Upper lobe of right lung (tissue), 1 donor: ENCODE data around the gene INPP4B. TPM values are rescaled to one million over a fixed set of nuclear protein-coding genes. Genes with fewer than 3 reads are reported as not detected.

Source experiments
- ATAC-seq: fragments of 200-7000 bp; cut with Tn5 transposase; one replicate; pipeline ENCODE4 v1.9.1; 2020; ENCODE audit warnings: mild to moderate bottlenecking, moderate library complexity
- DNase-seq: peaks from one replicate; pipeline ENCODE4 v3.0.0-alpha.2; 2020
- H3K27ac ChIP-seq: fragments of 200-600 bp; one replicate; pipeline ENCODE4 v1.8.0; 2022
- H3K27me3 ChIP-seq: fragments of 200-600 bp; one replicate; pipeline ENCODE4 v1.8.0; 2022; ENCODE audit warnings: mild to moderate bottlenecking
- H3K36me3 ChIP-seq: fragments of 200-600 bp; one replicate; pipeline ENCODE4 v1.8.0; 2022
- H3K4me1 ChIP-seq: fragments of 200-600 bp; one replicate; pipeline ENCODE4 v1.8.0; 2022
- H3K4me3 ChIP-seq: fragments of 200-600 bp; one replicate; pipeline ENCODE4 v1.8.0; 2022; ENCODE audit warnings: mild to moderate bottlenecking
- H3K9me3 ChIP-seq: fragments of 200-600 bp; one replicate; pipeline ENCODE4 v1.8.0; 2022
- intact Hi-C: fragments of 100-400 bp; cut with DNase I; formaldehyde crosslinking; loops from one replicate; pipeline ENCODE4 v1.11.0; 2022
- total RNA-seq: library from RNA; stranded (reverse); fragmentation: NEBNext Ultra II Directional; extraction: Animal tissue kit (Norgen Biotek cat#: 25700); gene quantifications from one replicate; pipeline ENCODE4 v1.2.1, GENCODE V29; 2021
- TF ChIP-seq, protein P1 (sequence below): fragments of 200-600 bp; IDR thresholded peaks from one replicate; pipeline ENCODE4 v1.8.0; 2022; ENCODE audit warnings: antibody characterized with exemption
- donor health status: DM: no; HTN: yes; CAD: no; lungs with severe emphysema.

The INPP4B gene
- total RNA-seq, 1 donor from 2014 or later = 20.7 TPM

DNA sequence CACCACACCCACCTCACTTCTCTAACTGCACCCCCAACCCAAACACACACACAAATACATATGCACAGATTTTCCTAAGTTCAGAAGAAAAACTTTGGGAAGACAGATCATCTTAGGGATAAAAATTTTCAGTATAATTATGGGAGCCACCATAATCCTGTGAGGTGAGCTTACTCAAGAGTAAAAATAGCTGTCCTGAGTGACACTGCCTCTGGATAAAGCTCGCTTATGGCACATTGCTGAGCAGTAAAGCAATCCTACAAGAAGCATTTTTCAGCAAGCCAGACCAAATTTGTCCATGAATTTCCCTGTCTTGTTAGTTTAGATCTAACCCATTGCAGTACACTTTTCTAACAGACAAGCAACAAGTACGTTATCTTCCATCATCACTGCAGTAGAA, 83.8 kb downstream of the INPP4B start:
- no peak for ATAC-seq
- TF ChIP-seq, protein P1, sequence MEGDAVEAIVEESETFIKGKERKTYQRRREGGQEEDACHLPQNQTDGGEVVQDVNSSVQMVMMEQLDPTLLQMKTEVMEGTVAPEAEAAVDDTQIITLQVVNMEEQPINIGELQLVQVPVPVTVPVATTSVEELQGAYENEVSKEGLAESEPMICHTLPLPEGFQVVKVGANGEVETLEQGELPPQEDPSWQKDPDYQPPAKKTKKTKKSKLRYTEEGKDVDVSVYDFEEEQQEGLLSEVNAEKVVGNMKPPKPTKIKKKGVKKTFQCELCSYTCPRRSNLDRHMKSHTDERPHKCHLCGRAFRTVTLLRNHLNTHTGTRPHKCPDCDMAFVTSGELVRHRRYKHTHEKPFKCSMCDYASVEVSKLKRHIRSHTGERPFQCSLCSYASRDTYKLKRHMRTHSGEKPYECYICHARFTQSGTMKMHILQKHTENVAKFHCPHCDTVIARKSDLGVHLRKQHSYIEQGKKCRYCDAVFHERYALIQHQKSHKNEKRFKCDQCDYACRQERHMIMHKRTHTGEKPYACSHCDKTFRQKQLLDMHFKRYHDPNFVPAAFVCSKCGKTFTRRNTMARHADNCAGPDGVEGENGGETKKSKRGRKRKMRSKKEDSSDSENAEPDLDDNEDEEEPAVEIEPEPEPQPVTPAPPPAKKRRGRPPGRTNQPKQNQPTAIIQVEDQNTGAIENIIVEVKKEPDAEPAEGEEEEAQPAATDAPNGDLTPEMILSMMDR = no peak
- H3K27me3 ChIP-seq = no peaks in the 10 kb centered on the region
- intact Hi-C loops = no loop called here
- no peaks in the 10 kb centered on the region for H3K4me1 ChIP-seq
- DNase-seq = no peak
- no peaks in the 10 kb centered on the region for H3K9me3 ChIP-seq
- H3K4me3 ChIP-seq = no peak overlapping the region
- no peak overlapping the region for H3K27ac ChIP-seq
- no peaks in the 10 kb centered on the region for H3K36me3 ChIP-seq

- ATAC-seq (no peak), DNase-seq (no peak)
- H3K4me1 ChIP-seq = no peaks in the 10 kb centered on the region
- H3K9me3 ChIP-seq = no peaks in the 10 kb centered on the region
- no peaks in the 10 kb centered on the region for H3K36me3 ChIP-seq
- no peak overlapping the region for H3K4me3 ChIP-seq
- TF ChIP-seq, protein P1 = no peak
- H3K27me3 ChIP-seq = no peaks in the 10 kb centered on the region
- no peak overlapping the region for H3K27ac ChIP-seq
- intact Hi-C loops = no loop called here
These were observed 93.8 kb downstream of the INPP4B start for GRCh38 chr4:142752202-142752786.

- Histone ChIP-seq H3K4me3 (no peak overlapping the region), H3K36me3 (no peaks in the 10 kb centered on the region), H3K9me3 (no peaks in the 10 kb centered on the region), H3K27me3 (no peaks in the 10 kb centered on the region), H3K4me1 (no peaks in the 10 kb centered on the region), H3K27ac (no peak overlapping the region)
- TF ChIP-seq, protein P1 = no peak
- DNase-seq = no peak
- intact Hi-C loops = no loop called here
- no peak for ATAC-seq
These were observed 102.8 kb downstream of the INPP4B start for GRCh38 chr4:142743121-142743825.

DNA sequence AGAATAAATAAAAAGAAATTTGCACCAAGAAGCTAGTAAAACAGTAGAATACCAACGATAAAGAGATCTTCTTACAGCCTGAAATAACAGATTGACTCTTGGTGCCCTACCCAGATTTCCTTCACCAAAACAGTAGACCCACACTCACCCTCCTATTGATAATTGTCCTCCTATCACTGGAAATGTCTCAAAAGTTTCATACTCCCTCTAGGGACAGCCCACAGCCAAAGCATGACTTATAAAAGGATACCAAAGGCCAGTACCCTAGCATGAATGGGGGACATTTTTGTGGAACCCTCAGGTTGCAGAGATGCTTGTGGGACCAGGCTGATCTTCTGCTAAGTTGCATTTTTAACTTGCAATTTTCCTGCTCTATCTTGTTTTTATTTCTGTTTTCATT, 104.1 kb downstream of the INPP4B start:
- intact Hi-C loops = no loop called here
- H3K4me1 ChIP-seq = no peaks in the 10 kb centered on the region
- H3K4me3 ChIP-seq = no peak overlapping the region
- H3K27ac ChIP-seq = no peak overlapping the region
- no peak for ATAC-seq
- TF ChIP-seq, protein P1 = no peak
- H3K9me3 ChIP-seq = no peaks in the 10 kb centered on the region
- H3K27me3 ChIP-seq = no peaks in the 10 kb centered on the region
- no peak for DNase-seq
- H3K36me3 ChIP-seq = no peaks in the 10 kb centered on the region

GRCh38 chr4:142728233-142728632, 117.9 kb downstream of the INPP4B start:
- no peak for DNase-seq
- Histone ChIP-seq H3K9me3 (no peaks in the 10 kb centered on the region), H3K4me3 (no peak overlapping the region), H3K27ac (no peak overlapping the region), H3K36me3 (no peaks in the 10 kb centered on the region), H3K4me1 (no peaks in the 10 kb centered on the region), H3K27me3 (no peaks in the 10 kb centered on the region)
- no peak for ATAC-seq
- TF ChIP-seq, protein P1 = no peak
- intact Hi-C loops = no loop called here
